A673 (cell line): ENCODE measurements around the gene WDR37. TPM values are rescaled to one million over a fixed set of nuclear protein-coding genes. Genes with fewer than 3 reads are reported as not detected.

Experiments
- BruUV-seq: library from RNA; stranded (reverse); fragments of 400-500 nt; replicated peaks from 2 replicates; lab custom pipeline; 2021; lab: Mats Ljungman, UMichigan
- CTCF ChIA-PET: fragments of 300-600 bp; sonication (Branson Sonifier 250); formaldehyde crosslinking; loops from one replicate; lab custom pipeline; 2022; ENCODE audit warnings: antibody characterized with exemption; lab: Charles Lee
- POLR2A ChIA-PET: fragments of 300-600 bp; sonication (Branson Sonifier 250); formaldehyde crosslinking; loops from one replicate; lab custom pipeline; 2022; ENCODE audit warnings: antibody characterized with exemption; ENCODE audit not compliant: low non-redundant PET; lab: Charles Lee
- DNase-seq: peaks from one replicate; pipeline ENCODE4 v3.0.0-alpha.2; 2015; ENCODE audit warnings: low spot score
- H3K27ac ChIP-seq: fragments of 200-600 bp; sonication (generic); 2 replicates; pipeline ENCODE4 v1.5.1; 2016; ENCODE audit warnings: mixed run types, low read depth, mild to moderate bottlenecking, mixed read lengths, antibody characterized with exemption, low read length; ENCODE audit not compliant: poor library complexity, severe bottlenecking
- H3K27me3 ChIP-seq: fragments of 200-600 bp; sonication (generic); replicated peaks from 2 replicates; pipeline ENCODE4 v1.6.1; 2017; ENCODE audit warnings: mixed run types, low read depth, mild to moderate bottlenecking, mixed read lengths, antibody characterized with exemption, low read length; ENCODE audit not compliant: insufficient read depth, poor library complexity
- H3K36me3 ChIP-seq: fragments of 200-600 bp; sonication (generic); 2 replicates; pipeline ENCODE4 v1.6.1; 2016; ENCODE audit warnings: mixed run types, mild to moderate bottlenecking, mixed read lengths, antibody characterized with exemption, low read length; ENCODE audit not compliant: insufficient read depth, poor library complexity, severe bottlenecking
- H3K4me1 ChIP-seq: fragments of 200-600 bp; sonication (generic); 2 replicates; pipeline ENCODE4 v1.6.1; 2017; ENCODE audit warnings: mixed run types, mild to moderate bottlenecking, mixed read lengths, antibody characterized with exemption, low read length; ENCODE audit not compliant: insufficient read depth, poor library complexity, severe bottlenecking
- H3K4me3 ChIP-seq: fragments of 200-600 bp; sonication (generic); 2 replicates; pipeline ENCODE4 v1.5.1; 2016; ENCODE audit warnings: low read depth, mixed run types, mild to moderate bottlenecking, mixed read lengths, low read length; ENCODE audit not compliant: poor library complexity, severe bottlenecking
- H3K9me3 ChIP-seq: fragments of 200-600 bp; sonication (generic); 2 replicates; pipeline ENCODE4 v1.6.1; 2016; ENCODE audit warnings: mixed run types, low read depth, mild to moderate bottlenecking, mixed read lengths, antibody characterized with exemption, low read length; ENCODE audit not compliant: poor library complexity, severe bottlenecking
- CTCF ChIP-seq: fragments of 300-800, 200-600 bp; sonication (generic); conservative IDR thresholded peaks from 2 replicates; pipeline ENCODE4 v1.5.1; 2017; ENCODE audit warnings: low read depth, mild to moderate bottlenecking, antibody characterized with exemption, low read length, moderate library complexity, mixed read lengths
- EZH2 ChIP-seq: fragments of 200-600 bp; sonication (generic); IDR thresholded peaks from 2 replicates; pipeline ENCODE4 v1.6.1; 2017; ENCODE audit warnings: borderline replicate concordance, low read depth, mild to moderate bottlenecking, mixed read lengths, antibody characterized with exemption, low read length; ENCODE audit not compliant: poor library complexity, severe bottlenecking
- intact Hi-C: fragments of 100-400 bp; cut with micrococcal nuclease; formaldehyde crosslinking; loops from one replicate; pipeline ENCODE4 v1.10.0; 2022; ENCODE audit not compliant: unreplicated experiment
- total RNA-seq: library from RNA; stranded (reverse); gene quantifications from 2 replicates; pipeline ENCODE4 v1.2.3, GENCODE V29; 2021

WDR37 gene
- total RNA-seq, 1 experiment from 2014 or later = 12.6 TPM

GRCh38 chr10:1171182-1171581 lies 115.0 kb downstream of the WDR37 start:
- intact Hi-C loops = no loop called here
- POLR2A ChIA-PET = no interaction called here
- Histone ChIP-seq H3K4me1 (no peaks in the 10 kb centered on the region), H3K36me3 (no peaks in the 10 kb centered on the region), H3K9me3 (no peaks in the 10 kb centered on the region), H3K4me3 (no peak overlapping the region), H3K27ac (no peak overlapping the region), H3K27me3 (peaks cover 21% of the 10 kb centered on the region)
- no TSS peak for BruUV-seq
- CTCF ChIA-PET = no interaction called here
- TF ChIP-seq CTCF = no peak
- no peak for TF ChIP-seq EZH2
- DNase-seq = no peak

GRCh38 chr10:1171586-1171985 lies 115.4 kb downstream of the WDR37 start:
- Histone ChIP-seq H3K4me3 (no peak overlapping the region), H3K36me3 (no peaks in the 10 kb centered on the region), H3K27me3 (peaks cover 19% of the 10 kb centered on the region), H3K27ac (no peak overlapping the region), H3K9me3 (no peaks in the 10 kb centered on the region), H3K4me1 (no peaks in the 10 kb centered on the region)
- no peak for DNase-seq
- intact Hi-C loops = no loop called here
- POLR2A ChIA-PET = no interaction called here
- no peak for TF ChIP-seq CTCF
- TF ChIP-seq EZH2 = no peak
- CTCF ChIA-PET = no interaction called here
- no TSS peak for BruUV-seq

- TF ChIP-seq EZH2 (no peak), CTCF (no peak)
- Histone ChIP-seq H3K4me1 (no peaks in the 10 kb centered on the region), H3K9me3 (no peaks in the 10 kb centered on the region), H3K4me3 (no peak overlapping the region), H3K36me3 (no peaks in the 10 kb centered on the region), H3K27me3 (peaks cover 17% of the 10 kb centered on the region), H3K27ac (no peak overlapping the region)
- ChIA-PET CTCF (no interaction called here), POLR2A (no interaction called here)
- BruUV-seq = no TSS peak
- no peak for DNase-seq
- intact Hi-C loops = no loop called here
Measured at GRCh38 chr10:1172256-1172984, 116.2 kb downstream of the WDR37 start.
